K562 (cell line): ENCODE results near the gene PET117. TPM values are rescaled to one million over a fixed set of nuclear protein-coding genes. Genes with fewer than 3 reads are reported as not detected.

Experiments used
- ATAC-seq: fragments of 200-7000 bp; cut with Tn5 transposase; 3 replicates; pipeline ENCODE4 v1.9.1; 2020; ENCODE audit warnings: moderate library complexity
- BruUV-seq: library from RNA; stranded (reverse); fragments of 400-500 nt; replicated peaks from 2 replicates; lab custom pipeline; 2021; lab: Mats Ljungman, UMichigan
- CTCF ChIA-PET: fragments of 300-600 bp; formaldehyde crosslinking; extraction: SDS; loops from one replicate; lab custom pipeline; 2021; ENCODE audit warnings: low intra/inter-chr PET ratio; lab: Yijun Ruan, JAX
- POLR2A ChIA-PET: fragments of 300-600, 350-650 bp; sonication (Branson Sonifier 250); formaldehyde crosslinking; extraction: SDS; loops from one replicate; lab custom pipeline; 2021; ENCODE audit warnings: antibody characterized with exemption, inconsistent platforms; lab: Yijun Ruan, JAX
- DNase-seq, 4 experiments: peaks; one replicate each; pipeline versions ENCODE4 v3.0.0 to v3.0.0-alpha.2; 2011 to 2018; ENCODE audit warnings: low spot score in 3 of 4, mixed read lengths in 3 of 4; ENCODE audit errors: extremely low read depth in 1 of 4
- FAIRE-seq: peaks from 2 replicates; lab custom pipeline; 2011; peaks lifted over from hg19 to GRCh38; lab: Jason Lieb, UNC
- H2AFZ ChIP-seq: 2 replicates; pipeline ENCODE4 v1.6.0; 2011; ENCODE audit warnings: low read depth, low read length, control low read depth, inconsistent platforms
- H3K27ac ChIP-seq: fragments of 200-600 bp; 3 replicates; pipeline ENCODE4 v1.8.0; 2011; ENCODE audit warnings: low read depth, mild to moderate bottlenecking, control low read depth, inconsistent platforms, low read length, moderate library complexity, mixed read lengths; ENCODE audit errors: extremely low read depth
- H3K27me3 ChIP-seq, 2 experiments: fragments of 300-600 bp in 1 of 2; 2 replicates in 1 of 2; 3 replicates in 1 of 2; pipeline versions ENCODE4 v1.6.0 to v1.8.0; 2011; ENCODE audit warnings: inconsistent platforms in 2 of 2, low read length in 2 of 2, mild to moderate bottlenecking in 1 of 2, mixed read lengths in 1 of 2, moderate library complexity in 1 of 2; ENCODE audit not compliant: control insufficient read depth in 2 of 2, insufficient read depth in 2 of 2
- H3K36me3 ChIP-seq: fragments of 300-600 bp; 3 replicates; pipeline ENCODE4 v1.8.0; 2011; ENCODE audit warnings: mild to moderate bottlenecking, low read length, inconsistent platforms; ENCODE audit not compliant: control insufficient read depth, insufficient read depth
- H3K4me1 ChIP-seq, 2 experiments: fragments of 200-600 bp in 1 of 2; replicated peaks in 1 of 2; 2 replicates in 1 of 2; 3 replicates in 1 of 2; pipeline versions ENCODE4 v1.5.1 to v1.8.0; 2011; ENCODE audit warnings: inconsistent platforms in 2 of 2, low read length in 2 of 2, mild to moderate bottlenecking in 1 of 2, mixed read lengths in 1 of 2, moderate library complexity in 1 of 2; ENCODE audit not compliant: control insufficient read depth in 2 of 2, insufficient read depth in 2 of 2
- H3K4me2 ChIP-seq: 2 replicates; pipeline ENCODE4 v1.6.1; 2011; ENCODE audit warnings: low read length, control low read depth, inconsistent platforms, mixed read lengths; ENCODE audit not compliant: insufficient read depth
- H3K4me3 ChIP-seq: fragments of 200-600 bp; sonication (generic), shearing (Covaris generic); 2 replicates; pipeline ENCODE4 v1.5.1; 2016; ENCODE audit warnings: control low read depth, inconsistent platforms
- H3K79me2 ChIP-seq: fragments of 200-600 bp; 3 replicates; pipeline ENCODE4 v1.8.0; 2011; ENCODE audit warnings: low read length, inconsistent platforms; ENCODE audit not compliant: control insufficient read depth, insufficient read depth
- H3K9ac ChIP-seq, 2 experiments: 2 replicates each; pipeline versions ENCODE4 v1.6.0 to v1.6.1; 2011; ENCODE audit warnings: low read depth in 2 of 2, low read length in 2 of 2, control low read depth in 1 of 2, inconsistent platforms in 1 of 2, mild to moderate bottlenecking in 1 of 2, mixed read lengths in 1 of 2; ENCODE audit not compliant: insufficient read depth in 1 of 2
- H3K9me1 ChIP-seq: one replicate; pipeline ENCODE4 v1.6.0; 2011; ENCODE audit warnings: inconsistent platforms, mild to moderate bottlenecking, low read length, moderate library complexity; ENCODE audit not compliant: control insufficient read depth, insufficient read depth
- H3K9me3 ChIP-seq: replicated peaks from 2 replicates; pipeline ENCODE4 v1.5.1; 2011; ENCODE audit warnings: low read depth, low read length, inconsistent platforms; ENCODE audit not compliant: control insufficient read depth, insufficient read depth
- H4K20me1 ChIP-seq: replicated peaks from 2 replicates; pipeline ENCODE4 v1.6.1; 2011; ENCODE audit warnings: low read length, inconsistent platforms, mixed read lengths; ENCODE audit not compliant: control insufficient read depth, insufficient read depth
- CTCFL ChIP-seq: IDR thresholded peaks from 2 replicates; pipeline ENCODE4 v1.6.1; 2011; ENCODE audit warnings: borderline replicate concordance, low read depth, mild to moderate bottlenecking, moderate library complexity, low read length; ENCODE audit not compliant: insufficient read depth, poor library complexity, severe bottlenecking
- MXD1 ChIP-seq: fragments of 250-450 bp; sonication (Bioruptor Pico); IDR thresholded peaks from 2 replicates; pipeline ENCODE4 v1.8.0; 2021; ENCODE audit warnings: borderline replicate concordance, mild to moderate bottlenecking, moderate library complexity; ENCODE audit not compliant: poor library complexity, severe bottlenecking
- ZFPM2 ChIP-seq: fragments of 250-450 bp; sonication (Bioruptor Pico); IDR thresholded peaks from 2 replicates; pipeline ENCODE4 v1.5.1; 2022; ENCODE audit warnings: mild to moderate bottlenecking
- ZNF41 ChIP-seq: fragments of 250-450 bp; sonication (Bioruptor Pico); conservative IDR thresholded peaks from 2 replicates; pipeline ENCODE4 v1.4.0; 2020; ENCODE audit warnings: mild to moderate bottlenecking
- WGBS: fragments of 100-300 bp; shearing (Covaris generic); methylation state at CpG from one replicate; pipeline ENCODE4 v1.1.6; 2016; ENCODE audit warnings: low coverage, mixed read lengths; ENCODE audit not compliant: insufficient coverage; ENCODE audit errors: missing lambda C conversion rate; 5-methylcytosine and 5-hydroxymethylcytosine counted together
- in situ Hi-C: fragments of 300-500 bp; cut with MboI; formaldehyde crosslinking; loops from 4 replicates; pipeline ENCODE4 v1.15.0; 2018; ENCODE audit warnings: inconsistent platforms, mixed read lengths
- intact Hi-C: fragments of 100-400 bp; cut with micrococcal nuclease; formaldehyde crosslinking; loops from 2 replicates; pipeline ENCODE4 v1.14.2; 2022
- polyA plus RNA-seq, 8 experiments: library from polyadenylated mRNA; depleted of rRNA in 4 of 8; stranded (reverse) in 5 of 8; unstranded in 3 of 8; fragments of >200 nt; fragmentation: Nextera tagmentation in 2 of 8; fragmentation: Illumina TruSeq in 1 of 8; extraction: Ambion mirVana in 2 of 8; extraction: Trizol in 1 of 8; gene quantifications; 2 replicates each; pipeline versions ENCODE4 v1.2.1 to v1.2.3, GENCODE V29; 2011 to 2014; ENCODE audit warnings: inconsistent platforms in 1 of 8, missing spikeins in 1 of 8
- total RNA-seq, 7 experiments: library from RNA; depleted of rRNA in 6 of 7; stranded (reverse); fragments of >200 nt in 6 of 7; fragmentation: Illumina TruSeq in 2 of 7; extraction: Trizol in 2 of 7; gene quantifications; 2 replicates each; pipeline versions ENCODE4 v1.2.1 to v1.2.3, GENCODE V29; 2011 to 2021; ENCODE audit warnings: low replicate concordance in 1 of 7

PET117 gene
- total and polyA plus RNA-seq, 9 of the 15 experiments (the other 6 are each of a cell fraction or from before 2014, with no cell fraction given) = 7.1 to 18.2 (median 12.4) TPM

GRCh38 chr20:18156045-18156444 is 18.4 kb downstream of the PET117 start:
- no peak for DNase-seq
- H3K4me1 ChIP-seq = no peaks in the 10 kb centered on the region
- ATAC-seq = no peak
- H3K9me3 ChIP-seq = no peaks in the 10 kb centered on the region
- H3K36me3 ChIP-seq = no peaks in the 10 kb centered on the region
- no peaks in the 10 kb centered on the region for H3K27me3 ChIP-seq
- CTCF ChIA-PET = no interaction called here
- H3K4me3 ChIP-seq = no peak overlapping the region
- H3K27ac ChIP-seq = no peak overlapping the region
- 76% methylated on average over 4 of the region's 4 CpGs for WGBS
- FAIRE-seq = no peak
- intact Hi-C loops = no loop called here
- H3K9me1 ChIP-seq = no peaks in the 10 kb centered on the region
- in situ Hi-C loops = no loop called here
- POLR2A ChIA-PET = no interaction called here
- TF ChIP-seq ZNF41 (CRISPR knock-in tag) = no peak
- TF ChIP-seq MXD1 (CRISPR knock-in tag) = no peak
- no peak for TF ChIP-seq CTCFL
- no peak for TF ChIP-seq ZFPM2 (CRISPR knock-in tag)
- H3K79me2 ChIP-seq = no peaks in the 10 kb centered on the region
- H2AFZ ChIP-seq = no peak overlapping the region
- BruUV-seq = no TSS peak
- no peak overlapping the region for H3K9ac ChIP-seq
- H3K4me2 ChIP-seq = no peak overlapping the region
- H4K20me1 ChIP-seq = no peaks in the 10 kb centered on the region
